GM06990 (cell line): Measurements from ENCODE around the gene UCK2.

Experiments used
- DNase-seq: peaks from one replicate; pipeline ENCODE4 v3.0.0-alpha.2; 2011; ENCODE audit not compliant: insufficient read length; ENCODE audit errors: extremely low read depth
- H3K27me3 ChIP-seq: replicated peaks from 2 replicates; pipeline ENCODE4 v1.6.0; 2011; ENCODE audit warnings: low read length; ENCODE audit not compliant: control insufficient read depth, insufficient read depth
- H3K36me3 ChIP-seq: 2 replicates; pipeline ENCODE4 v1.5.1; 2011; ENCODE audit warnings: low read length; ENCODE audit not compliant: control insufficient read depth, insufficient read depth
- H3K4me3 ChIP-seq: replicated peaks from 2 replicates; pipeline ENCODE4 v1.5.1; 2011; ENCODE audit warnings: low read depth, mild to moderate bottlenecking, control low read depth, low read length
- TF ChIP-seq, protein P1 (sequence below): IDR thresholded peaks from 2 replicates; pipeline ENCODE4 v1.5.1; 2011; ENCODE audit warnings: low read length, control low read depth, mild to moderate bottlenecking, inconsistent platforms; ENCODE audit not compliant: insufficient read depth, poor library complexity, severe bottlenecking

UCK2 gene

DNA sequence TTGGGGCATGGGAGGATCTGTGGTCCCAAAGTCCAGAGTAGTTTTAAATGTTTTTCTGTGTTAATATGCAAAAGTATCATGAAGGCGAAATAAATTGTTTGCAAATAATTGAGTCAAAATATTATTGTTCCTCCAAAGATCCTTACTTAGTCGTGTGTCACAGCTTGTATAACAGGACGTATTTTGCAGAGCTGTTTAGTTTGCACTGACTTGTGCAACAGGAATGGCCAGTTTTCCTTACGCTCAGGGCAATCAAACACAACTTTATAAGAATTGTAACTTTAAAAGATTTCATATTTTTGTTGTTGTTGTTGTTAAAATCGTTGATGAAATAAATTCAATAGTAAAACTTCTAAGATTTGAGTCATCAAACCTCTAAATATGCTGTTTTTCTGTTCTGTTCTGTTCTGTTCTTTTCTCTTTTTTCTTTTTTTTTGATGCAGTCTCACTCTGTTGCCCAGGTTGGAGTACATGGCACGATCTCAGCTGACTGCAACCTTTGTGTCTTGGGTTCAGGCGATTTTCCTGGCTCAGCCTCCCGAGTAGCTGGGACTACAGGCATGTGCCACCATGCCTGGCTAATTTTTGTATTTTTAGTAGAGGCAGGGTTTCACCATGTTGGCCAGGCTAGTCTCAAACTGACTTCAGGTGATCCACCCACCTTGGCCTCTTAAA, 60.6 kb downstream of the UCK2 start:
- Histone ChIP-seq H3K27me3 (no peaks in the 10 kb centered on the region), H3K36me3 (peaks cover 19% of the 10 kb centered on the region), H3K4me3 (no peak overlapping the region)
- TF ChIP-seq, protein P1, sequence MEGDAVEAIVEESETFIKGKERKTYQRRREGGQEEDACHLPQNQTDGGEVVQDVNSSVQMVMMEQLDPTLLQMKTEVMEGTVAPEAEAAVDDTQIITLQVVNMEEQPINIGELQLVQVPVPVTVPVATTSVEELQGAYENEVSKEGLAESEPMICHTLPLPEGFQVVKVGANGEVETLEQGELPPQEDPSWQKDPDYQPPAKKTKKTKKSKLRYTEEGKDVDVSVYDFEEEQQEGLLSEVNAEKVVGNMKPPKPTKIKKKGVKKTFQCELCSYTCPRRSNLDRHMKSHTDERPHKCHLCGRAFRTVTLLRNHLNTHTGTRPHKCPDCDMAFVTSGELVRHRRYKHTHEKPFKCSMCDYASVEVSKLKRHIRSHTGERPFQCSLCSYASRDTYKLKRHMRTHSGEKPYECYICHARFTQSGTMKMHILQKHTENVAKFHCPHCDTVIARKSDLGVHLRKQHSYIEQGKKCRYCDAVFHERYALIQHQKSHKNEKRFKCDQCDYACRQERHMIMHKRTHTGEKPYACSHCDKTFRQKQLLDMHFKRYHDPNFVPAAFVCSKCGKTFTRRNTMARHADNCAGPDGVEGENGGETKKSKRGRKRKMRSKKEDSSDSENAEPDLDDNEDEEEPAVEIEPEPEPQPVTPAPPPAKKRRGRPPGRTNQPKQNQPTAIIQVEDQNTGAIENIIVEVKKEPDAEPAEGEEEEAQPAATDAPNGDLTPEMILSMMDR = no peak
- no peak for DNase-seq

DNA sequence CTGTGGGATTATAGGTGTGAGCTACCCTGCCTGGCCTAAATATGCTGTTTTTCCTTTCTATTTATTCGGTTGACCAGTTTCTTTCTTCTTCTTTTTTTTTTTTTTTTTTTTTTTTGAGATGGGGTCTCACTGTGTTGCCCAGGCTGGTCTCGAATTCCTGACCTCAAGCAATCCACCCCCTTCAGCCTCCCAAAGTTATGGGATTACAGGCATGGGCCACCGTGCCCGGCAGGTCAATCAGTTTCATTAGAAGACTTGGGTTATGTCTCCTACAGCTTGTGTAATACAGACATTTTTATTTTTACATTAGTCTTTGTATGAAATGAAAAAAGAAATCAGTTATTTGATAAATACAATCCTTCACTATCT, 61.1 kb downstream of the UCK2 start:
- Histone ChIP-seq H3K36me3 (peaks cover 19% of the 10 kb centered on the region), H3K27me3 (no peaks in the 10 kb centered on the region), H3K4me3 (no peak overlapping the region)
- TF ChIP-seq, protein P1 = no peak
- DNase-seq = no peak

DNA sequence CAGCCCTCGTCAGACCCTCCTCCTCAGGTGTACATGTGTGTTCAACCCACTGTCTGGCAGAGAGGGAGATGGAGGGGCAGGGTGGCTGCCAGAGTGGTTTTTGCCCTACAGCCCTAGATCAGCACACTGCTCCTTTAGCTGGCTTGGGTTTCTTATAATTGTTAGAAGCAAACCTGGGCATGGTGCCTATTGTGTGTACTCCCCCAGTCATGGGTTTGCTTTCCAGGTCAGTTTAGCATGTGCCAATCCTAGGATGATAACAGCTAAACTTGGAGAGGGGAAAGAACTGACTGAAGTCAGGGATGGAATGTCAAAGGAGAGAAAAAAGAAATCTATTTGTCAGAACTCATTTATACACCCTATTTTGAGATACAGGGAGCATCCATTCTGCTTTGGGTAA, 63.3 kb downstream of the UCK2 start:
- Histone ChIP-seq H3K36me3 (peaks cover 22% of the 10 kb centered on the region), H3K4me3 (no peak overlapping the region), H3K27me3 (no peaks in the 10 kb centered on the region)
- DNase-seq = no peak
- TF ChIP-seq, protein P1 = no peak

DNA sequence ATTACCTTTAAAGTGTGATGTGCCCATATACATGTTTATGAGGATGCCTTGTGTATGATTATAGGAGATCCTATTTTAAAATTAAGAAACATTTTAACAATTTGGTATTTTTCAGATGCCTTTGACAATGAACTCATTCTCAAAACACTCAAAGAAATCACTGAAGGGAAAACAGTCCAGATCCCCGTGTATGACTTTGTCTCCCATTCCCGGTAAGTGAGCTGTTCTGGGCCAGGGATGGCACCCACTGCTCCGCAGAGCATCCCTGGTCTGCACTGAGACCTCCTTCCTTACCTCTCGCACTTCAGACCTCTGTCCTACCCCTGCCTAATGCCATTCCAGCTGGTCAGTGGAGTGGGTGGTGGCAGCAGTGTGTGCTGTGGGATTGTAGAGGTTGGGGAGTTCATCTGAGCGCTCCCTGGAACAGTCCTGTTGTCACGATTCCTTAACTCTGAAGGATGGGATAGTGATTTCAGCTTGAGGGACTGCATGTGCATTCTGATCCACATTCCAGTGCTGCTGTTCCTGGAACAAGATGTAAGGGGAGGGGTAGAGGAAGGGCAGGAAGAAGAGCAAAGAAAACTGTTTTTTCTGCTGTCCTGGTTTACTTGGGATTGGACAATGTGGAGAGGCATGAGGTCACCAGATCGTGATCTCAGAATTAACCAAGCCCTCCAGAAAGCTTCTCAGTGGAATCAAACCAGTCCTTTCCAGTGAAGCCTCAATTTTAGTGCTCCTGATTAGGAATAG, 63.9 kb downstream of the UCK2 start:
- Histone ChIP-seq H3K27me3 (no peaks in the 10 kb centered on the region), H3K36me3 (peaks cover 24% of the 10 kb centered on the region), H3K4me3 (no peak overlapping the region)
- no peak for DNase-seq
- TF ChIP-seq, protein P1 = no peak

DNA sequence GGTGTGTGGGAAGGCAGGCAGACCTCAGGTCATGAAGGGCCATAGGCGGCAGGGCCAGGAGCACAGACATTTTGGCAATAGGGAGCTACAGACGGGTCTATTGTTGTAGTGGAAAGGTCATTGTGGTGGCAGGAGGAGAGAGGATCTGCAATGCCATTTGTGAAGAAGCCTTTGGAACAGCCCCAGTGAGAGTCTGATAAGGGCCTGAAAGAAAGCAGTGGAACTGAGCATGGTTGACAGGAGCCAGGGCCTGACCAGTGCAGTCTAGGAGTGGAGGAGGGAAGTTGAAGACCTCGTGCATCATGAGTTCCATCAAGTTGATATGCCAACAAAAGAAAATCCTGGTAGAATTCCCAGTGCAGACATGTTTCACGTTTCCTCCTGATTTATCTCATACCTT, 65.5 kb downstream of the UCK2 start:
- peaks cover 30% of the 10 kb centered on the region for H3K36me3 ChIP-seq

More for the DNA sequence above, 65.5 kb downstream of the UCK2 start:
- no peak for DNase-seq
- no peaks in the 10 kb centered on the region for H3K27me3 ChIP-seq
- no peak overlapping the region for H3K4me3 ChIP-seq
- TF ChIP-seq, protein P1 = no peak
